ENCODE data around the gene CFAP46.

Gene CFAP46

DNA sequence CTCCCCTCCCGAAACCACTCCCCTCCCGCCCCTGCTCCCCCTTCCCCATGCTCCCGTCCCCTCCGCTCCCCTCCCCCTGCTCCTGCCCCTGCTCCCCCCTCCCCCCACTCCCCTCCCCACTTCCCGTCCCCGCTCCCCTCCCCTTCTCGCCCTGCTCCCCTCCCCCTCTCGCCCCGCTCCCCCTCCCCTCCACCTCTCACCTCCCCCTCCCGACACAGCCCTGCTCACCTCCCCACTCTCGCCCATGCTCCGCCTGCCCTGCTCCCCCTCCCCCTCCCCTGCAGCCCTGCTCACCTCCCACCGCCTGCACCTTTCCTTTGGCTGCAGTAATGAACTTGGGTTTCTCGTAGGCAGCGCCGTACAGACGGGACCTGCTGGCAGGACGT, 106.5 kb downstream of the CFAP46 start:
- TF ChIP-seq, protein P1, sequence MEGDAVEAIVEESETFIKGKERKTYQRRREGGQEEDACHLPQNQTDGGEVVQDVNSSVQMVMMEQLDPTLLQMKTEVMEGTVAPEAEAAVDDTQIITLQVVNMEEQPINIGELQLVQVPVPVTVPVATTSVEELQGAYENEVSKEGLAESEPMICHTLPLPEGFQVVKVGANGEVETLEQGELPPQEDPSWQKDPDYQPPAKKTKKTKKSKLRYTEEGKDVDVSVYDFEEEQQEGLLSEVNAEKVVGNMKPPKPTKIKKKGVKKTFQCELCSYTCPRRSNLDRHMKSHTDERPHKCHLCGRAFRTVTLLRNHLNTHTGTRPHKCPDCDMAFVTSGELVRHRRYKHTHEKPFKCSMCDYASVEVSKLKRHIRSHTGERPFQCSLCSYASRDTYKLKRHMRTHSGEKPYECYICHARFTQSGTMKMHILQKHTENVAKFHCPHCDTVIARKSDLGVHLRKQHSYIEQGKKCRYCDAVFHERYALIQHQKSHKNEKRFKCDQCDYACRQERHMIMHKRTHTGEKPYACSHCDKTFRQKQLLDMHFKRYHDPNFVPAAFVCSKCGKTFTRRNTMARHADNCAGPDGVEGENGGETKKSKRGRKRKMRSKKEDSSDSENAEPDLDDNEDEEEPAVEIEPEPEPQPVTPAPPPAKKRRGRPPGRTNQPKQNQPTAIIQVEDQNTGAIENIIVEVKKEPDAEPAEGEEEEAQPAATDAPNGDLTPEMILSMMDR (IDR thresholded peaks at IDR 0.05), result no peak
- Histone ChIP-seq H3K27ac (no peak overlapping the region), H3K4me3 (no peak overlapping the region)
- DNase-seq (ENCODE audit: low spot score), result no peak

DNA sequence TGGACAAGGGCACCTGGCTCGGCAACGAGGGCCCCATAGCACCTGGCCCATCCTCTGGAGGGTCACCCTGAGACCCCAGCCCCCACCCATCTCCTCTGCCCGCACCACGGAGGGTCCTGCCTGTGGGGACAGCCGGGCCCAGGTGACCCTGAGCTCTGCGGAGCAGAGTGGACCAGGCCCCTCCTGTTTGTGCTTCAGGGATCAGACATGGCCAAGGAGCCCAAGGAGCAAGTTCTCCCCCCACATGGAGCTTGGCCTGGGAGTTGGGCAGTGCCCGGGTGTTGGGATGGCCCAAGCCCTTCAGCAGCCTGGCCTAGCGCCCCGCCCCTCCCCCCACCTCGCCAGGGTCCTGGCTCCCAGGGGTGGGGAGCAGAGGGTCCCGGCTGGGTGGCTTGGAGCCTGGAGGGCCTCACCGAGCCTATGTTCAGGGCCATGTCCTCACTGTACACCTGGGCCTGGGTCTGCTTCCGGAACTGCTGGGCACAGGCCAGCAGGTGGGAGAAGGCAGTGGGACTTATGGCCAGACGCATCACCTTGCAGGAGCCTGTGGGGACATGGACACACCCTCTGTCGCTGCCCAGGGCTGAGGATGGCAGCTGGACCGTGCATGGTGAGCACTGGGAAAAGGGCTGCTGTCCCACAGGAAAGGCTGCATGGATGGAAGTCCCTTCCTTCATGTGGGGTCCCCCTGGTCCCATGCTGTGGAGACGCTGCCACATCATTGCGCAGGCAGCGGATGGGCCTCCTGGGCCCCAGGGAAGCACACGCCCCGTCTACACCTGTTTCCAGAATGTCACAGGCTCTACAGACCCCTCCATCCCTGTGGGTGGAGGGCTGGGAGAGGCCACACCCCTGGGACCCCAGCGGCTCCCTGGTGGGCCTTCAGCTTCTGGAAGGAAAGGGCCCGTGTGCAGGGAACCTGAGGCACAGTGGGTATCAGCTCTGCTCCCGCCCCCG, 107.2 kb downstream of the CFAP46 start:
- TF ChIP-seq, protein P1 (IDR thresholded peaks at IDR 0.05), result no peak

DNA sequence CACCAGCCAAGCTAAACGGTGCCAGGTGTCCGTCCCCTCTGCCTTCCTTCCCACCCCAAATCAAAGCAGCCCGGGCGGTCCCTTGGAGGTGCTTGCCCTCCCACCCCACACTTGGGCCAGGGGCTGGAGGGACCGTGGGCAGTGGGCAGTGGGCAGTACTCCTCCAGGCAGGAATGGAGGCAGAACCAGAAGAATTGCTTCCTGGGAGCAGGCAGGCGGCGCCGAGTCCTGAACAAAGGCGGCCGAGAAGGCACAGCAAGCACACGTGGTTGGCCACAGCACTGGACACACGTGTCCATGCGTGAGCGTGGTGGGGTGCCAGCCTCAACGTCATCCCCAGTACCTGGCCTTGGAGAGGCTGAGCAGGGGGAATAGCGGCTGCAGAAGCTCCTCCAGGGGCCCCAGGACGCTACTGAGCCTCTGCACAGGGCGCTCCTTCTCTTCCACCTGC, 108.0 kb downstream of the CFAP46 start:
- H3K27ac ChIP-seq, result no peak overlapping the region
- TF ChIP-seq, protein P1 (IDR thresholded peaks at IDR 0.05), result no peak

More for the DNA sequence above, 107.2 kb downstream of the CFAP46 start:
- Histone ChIP-seq H3K4me3 (no peak overlapping the region), H3K27ac (no peak overlapping the region)
- DNase-seq (ENCODE audit: low spot score), result peak; percentile 63

DNA sequence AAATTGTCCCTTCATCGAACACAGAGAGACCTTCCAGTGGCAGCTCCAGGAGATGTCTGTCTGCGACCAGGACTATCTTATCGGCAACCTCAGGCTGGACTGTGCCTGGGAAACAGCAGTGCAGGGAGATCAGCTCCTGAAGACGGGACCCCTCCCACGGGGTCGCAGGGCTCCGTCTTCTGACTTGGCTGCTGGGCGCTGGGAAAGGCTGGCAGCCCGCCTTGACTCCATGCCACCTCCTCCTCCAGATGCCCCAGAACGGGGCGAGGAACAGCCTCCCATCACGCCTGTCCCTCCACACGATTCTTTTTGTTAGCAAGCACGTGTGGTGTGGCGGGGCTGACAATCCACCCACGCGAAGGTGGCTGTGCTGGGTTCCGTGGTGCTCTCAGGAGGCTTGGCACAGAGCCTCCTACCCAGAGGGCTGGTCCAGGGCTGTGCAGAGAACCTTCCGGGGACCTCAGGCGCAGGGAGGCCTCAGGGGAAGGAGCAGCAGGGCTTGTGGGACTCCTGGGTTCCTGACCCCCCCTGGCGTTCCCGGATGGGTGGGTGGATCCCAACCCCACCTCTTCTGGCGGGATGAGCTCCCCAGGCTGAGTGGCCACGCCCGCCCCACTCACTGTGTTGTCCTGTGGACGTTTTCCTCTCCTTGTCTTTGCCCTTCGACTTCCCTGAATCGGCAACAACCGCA, 108.8 kb downstream of the CFAP46 start:
- peak; percentile 52 for DNase-seq (ENCODE audit: low spot score)
- H3K27ac ChIP-seq, result no peak overlapping the region
- TF ChIP-seq, protein P1 (IDR thresholded peaks at IDR 0.05), result no peak

More for the DNA sequence above, 108.0 kb downstream of the CFAP46 start:
- H3K4me3 ChIP-seq, result no peak overlapping the region
- DNase-seq (ENCODE audit: low spot score), result peak; percentile 49

DNA sequence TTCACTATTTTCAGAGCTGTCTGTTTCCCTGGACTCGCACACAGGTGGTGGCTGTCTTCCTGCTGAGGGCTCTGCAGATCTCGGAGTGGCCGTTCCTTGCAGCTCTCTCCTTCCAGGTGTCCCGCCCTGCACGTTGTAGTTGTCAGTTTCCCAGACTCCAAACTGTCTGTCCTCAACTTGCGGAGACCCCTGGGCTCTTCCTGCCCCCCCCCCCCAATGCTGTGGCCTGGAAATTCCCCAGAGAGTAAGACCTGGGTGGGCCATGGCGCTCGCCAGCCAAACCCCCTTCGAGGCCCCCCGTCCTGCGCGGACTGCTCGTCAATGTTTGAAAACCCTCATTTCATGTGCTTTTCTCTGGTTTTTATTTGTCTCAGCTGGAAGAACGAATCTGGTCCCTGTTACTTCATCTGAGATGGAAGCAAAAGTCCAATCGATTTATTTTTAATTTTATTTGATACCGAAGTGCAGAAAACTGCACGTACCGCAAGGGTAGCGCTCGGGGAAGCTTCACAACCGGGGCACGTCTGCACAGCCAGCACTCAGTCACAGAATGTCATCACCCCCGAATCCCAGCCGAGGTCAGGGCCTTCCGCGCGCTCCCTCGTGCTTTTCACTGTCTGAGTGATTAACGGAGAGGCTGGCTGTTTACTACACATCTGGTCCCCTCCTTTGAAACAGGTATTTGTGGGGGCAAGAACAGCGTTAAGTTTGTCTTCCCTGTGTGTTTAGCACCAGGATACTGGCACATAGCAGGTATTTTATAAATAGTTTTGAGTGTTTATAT, 110.0 kb downstream of the CFAP46 start:
- Histone ChIP-seq H3K27ac (no peak overlapping the region), H3K4me3 (no peak overlapping the region)
- DNase-seq (ENCODE audit: low spot score), result peak; percentile 55
- TF ChIP-seq, protein P1 (IDR thresholded peaks at IDR 0.05), result no peak

More for the DNA sequence above, 108.8 kb downstream of the CFAP46 start:
- H3K4me3 ChIP-seq, result no peak overlapping the region

DNA sequence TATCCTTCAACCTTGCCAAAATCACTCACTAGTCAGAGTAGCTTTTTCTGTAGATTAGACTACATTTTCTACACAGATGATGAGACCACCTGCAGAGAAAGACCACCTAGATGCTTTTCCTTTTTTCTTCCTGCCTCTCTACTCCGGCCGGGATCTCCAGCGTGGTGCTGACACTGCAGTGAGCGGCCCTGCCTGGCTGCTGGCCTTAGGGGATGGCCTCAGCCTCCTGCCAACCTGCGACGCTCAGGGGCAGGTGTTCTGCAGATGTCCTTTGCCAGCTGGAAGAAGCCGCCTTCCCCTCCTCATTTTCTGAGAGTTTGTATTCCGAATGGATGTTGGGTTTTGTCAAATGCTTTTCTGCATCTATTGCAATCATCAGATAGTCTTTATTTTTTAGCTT, 113.0 kb downstream of the CFAP46 start:
- no peak for DNase-seq (ENCODE audit: low spot score)
- Histone ChIP-seq H3K4me3 (no peak overlapping the region), H3K27ac (no peak overlapping the region)
- TF ChIP-seq, protein P1 (IDR thresholded peaks at IDR 0.05), result no peak

Measured in coronary artery (tissue), 2 donors.